ENCODE data around the gene TSHZ2.

GRCh38 chr20:53337390-53338101 lies 365.4 kb downstream of the TSHZ2 start:
- TF ChIP-seq CTCF (IDR thresholded peaks at IDR 0.05) (no peak), POLR2A (IDR thresholded peaks at IDR 0.05) (no peak)

All from testis (tissue), 2 donors.